ENCODE measurements around the gene ROCK2.

ROCK2 gene

DNA sequence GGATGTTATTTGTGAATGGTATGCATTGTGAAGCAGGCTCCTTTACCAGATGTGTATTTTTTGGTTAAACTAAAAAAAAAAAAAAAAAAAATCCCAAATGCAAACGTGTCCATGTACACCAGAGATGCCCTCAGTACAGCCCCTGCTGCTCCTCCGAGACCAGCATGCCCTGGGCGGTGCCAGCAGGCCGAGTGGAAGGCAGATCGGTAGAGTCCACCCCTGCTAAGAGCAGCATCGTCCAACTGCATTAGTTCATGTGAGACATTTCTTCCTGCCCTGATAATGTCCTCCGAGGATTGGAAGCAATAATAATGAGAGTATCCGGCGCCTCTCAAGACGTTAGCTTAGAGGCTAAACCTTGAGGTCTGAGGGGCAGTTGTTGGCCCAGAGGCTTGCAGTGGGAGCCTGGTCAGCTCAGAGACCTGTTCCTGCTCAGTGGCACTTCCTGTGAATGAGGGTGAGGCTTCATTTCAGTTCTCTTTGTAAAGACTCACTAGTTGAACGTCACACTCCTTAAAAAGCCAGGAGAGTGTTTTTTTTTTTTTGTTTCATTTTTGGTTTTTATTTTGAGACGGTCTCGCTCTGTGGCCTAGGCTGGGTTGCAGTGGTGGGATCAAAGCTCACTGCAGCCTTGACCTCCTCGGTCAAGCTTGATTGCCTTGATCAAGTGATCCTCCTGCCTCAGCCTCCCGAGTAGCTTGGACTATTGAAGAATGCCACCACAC lies 183.5 kb downstream of the ROCK2 start:
- TF ChIP-seq HDGF (IDR thresholded peaks at IDR 0.05; ENCODE audit: borderline replicate concordance), result no peak
- no peak for TF ChIP-seq TARDBP (IDR thresholded peaks at IDR 0.05)
- TF ChIP-seq L3MBTL2 (conservative IDR thresholded peaks at IDR 0.05), result no peak
- no peak for TF ChIP-seq FOXK2 (IDR thresholded peaks at IDR 0.05)
- no peak for TF ChIP-seq FOXA1 (IDR thresholded peaks at IDR 0.05)
- TF ChIP-seq ELF4 (IDR thresholded peaks at IDR 0.05), result no peak
- CTCF ChIA-PET, result interaction anchor here (1.5 kb wide), 1 partner anchor 250 kb away, joined by 5 read pairs; no protein-coding TSS in a partner anchor
- DNase-seq (ENCODE audit: extremely low spot score), result no peak
- POLR2A ChIA-PET, result no interaction called here

DNA sequence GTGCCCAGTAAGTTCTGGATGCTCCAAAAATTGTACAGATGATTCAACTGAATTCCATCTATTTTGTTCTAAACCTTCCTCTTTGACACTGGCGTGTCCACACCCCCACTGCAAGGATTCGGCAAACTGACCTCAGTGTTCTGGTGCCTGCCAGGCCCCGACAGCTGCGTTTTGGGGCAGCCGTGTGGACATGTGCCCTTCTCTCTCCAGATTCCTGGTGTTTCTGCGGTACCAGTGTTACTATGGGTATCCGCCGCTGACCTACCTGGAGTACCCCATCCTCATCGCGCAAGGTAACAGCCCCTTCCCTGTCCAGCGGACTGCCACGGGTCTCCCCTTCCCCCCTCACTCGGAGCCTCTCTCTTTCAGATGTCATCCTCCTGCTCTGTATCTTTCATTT lies 184.2 kb downstream of the ROCK2 start:
- POLR2A ChIA-PET, result no interaction called here
- TF ChIP-seq FOXA1 (IDR thresholded peaks at IDR 0.05) (no peak), NFRKB (IDR thresholded peaks at IDR 0.05) (no peak), SP1 (IDR thresholded peaks at IDR 0.05) (no peak), FOXM1 (IDR thresholded peaks at IDR 0.05; ENCODE audit: borderline replicate concordance) (no peak), SUZ12 (IDR thresholded peaks at IDR 0.05) (no peak)
- CTCF ChIA-PET, result interaction anchor here (0.6 kb wide), 1 partner anchor 1697 kb away, joined by 3 read pairs; no protein-coding TSS in a partner anchor
- no peak for DNase-seq (ENCODE audit: extremely low spot score)

DNA sequence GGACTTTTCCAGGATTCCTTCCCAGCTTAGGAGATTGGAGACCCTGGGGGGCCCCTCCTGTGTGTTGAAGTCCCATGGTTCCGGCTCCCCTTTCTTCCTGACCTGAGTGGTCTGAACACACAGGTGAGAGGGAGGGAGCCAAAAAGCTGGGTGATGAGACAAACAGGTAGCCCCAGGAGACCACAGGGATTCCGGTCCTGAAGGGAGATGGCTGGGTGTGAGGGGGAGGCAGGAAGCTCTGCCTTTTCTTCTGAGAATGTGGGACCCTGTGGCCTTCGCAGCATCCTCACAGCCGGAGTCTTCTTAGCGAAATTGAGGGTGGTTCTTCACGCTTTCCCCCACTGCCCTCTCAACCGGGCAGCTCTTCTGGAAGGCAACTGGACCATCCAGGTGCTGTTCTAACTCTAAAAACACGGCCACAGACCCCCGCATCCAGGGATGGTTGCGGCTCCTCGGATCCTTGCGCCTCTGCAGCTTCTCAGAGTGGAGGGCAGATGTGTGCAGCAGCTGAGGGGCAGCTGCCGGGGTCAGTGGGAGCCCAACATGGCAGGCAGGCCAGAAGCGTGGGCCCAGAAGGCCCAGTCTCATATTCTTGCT lies 184.8 kb downstream of the ROCK2 start:
- DNase-seq (ENCODE audit: extremely low spot score), result no peak
- CTCF ChIA-PET, result interaction anchor here (0.6 kb wide), 1 partner anchor 1697 kb away, joined by 3 read pairs; no protein-coding TSS in a partner anchor
- no peak for TF ChIP-seq HDGF (IDR thresholded peaks at IDR 0.05; ENCODE audit: borderline replicate concordance)
- TF ChIP-seq ZNF384 (IDR thresholded peaks at IDR 0.05), result no peak
- no peak for TF ChIP-seq SP1 (IDR thresholded peaks at IDR 0.05)
- no peak for TF ChIP-seq NFRKB (IDR thresholded peaks at IDR 0.05)
- no peak for TF ChIP-seq SUZ12 (IDR thresholded peaks at IDR 0.05)
- no peak for TF ChIP-seq FOXA1 (IDR thresholded peaks at IDR 0.05)
- POLR2A ChIA-PET, result no interaction called here

GRCh38 chr2:11158916-11159573 lies 185.4 kb downstream of the ROCK2 start:
- no peak for TF ChIP-seq FOXK2 (IDR thresholded peaks at IDR 0.05)
- TF ChIP-seq ELF4 (IDR thresholded peaks at IDR 0.05), result no peak
- TF ChIP-seq FOXM1 (IDR thresholded peaks at IDR 0.05; ENCODE audit: borderline replicate concordance), result no peak
- no peak for TF ChIP-seq SUZ12 (IDR thresholded peaks at IDR 0.05)
- CTCF ChIA-PET, result no interaction called here
- DNase-seq (ENCODE audit: extremely low spot score), result no peak
- POLR2A ChIA-PET, result no interaction called here

- ChIA-PET CTCF (no interaction called here), POLR2A (no interaction called here)
- no peak for DNase-seq (ENCODE audit: extremely low spot score)
- TF ChIP-seq SP1 (IDR thresholded peaks at IDR 0.05), result no peak
Observed at GRCh38 chr2:11157731-11158130, 186.7 kb downstream of the ROCK2 start.

DNA sequence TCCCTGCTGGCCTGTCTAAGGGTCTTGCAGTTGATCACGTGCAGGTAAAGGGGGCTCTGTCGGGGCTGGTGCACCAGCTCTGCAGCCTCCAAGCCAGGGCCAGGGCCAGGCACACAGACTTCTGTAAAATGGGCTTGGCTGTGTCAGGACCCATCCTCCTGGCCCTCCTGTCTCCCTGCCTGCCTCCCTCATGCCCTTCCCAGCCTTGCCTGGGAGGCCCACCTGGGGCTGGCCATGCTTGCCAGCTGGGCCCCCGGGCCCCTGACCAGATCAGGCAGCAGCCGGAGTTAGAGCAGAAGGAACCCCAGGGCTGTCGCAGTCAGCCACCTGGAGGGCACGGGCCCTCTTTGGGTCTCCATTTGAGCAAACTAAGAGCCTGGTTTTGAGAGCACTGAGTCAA lies 187.1 kb downstream of the ROCK2 start:
- TF ChIP-seq L3MBTL2 (conservative IDR thresholded peaks at IDR 0.05), result no peak
- TF ChIP-seq BHLHE40 (IDR thresholded peaks at IDR 0.05; ENCODE audit: borderline replicate concordance), result no peak
- TF ChIP-seq SP1 (IDR thresholded peaks at IDR 0.05), result no peak
- no peak for TF ChIP-seq FOXK2 (IDR thresholded peaks at IDR 0.05)
- TF ChIP-seq PKNOX1 (IDR thresholded peaks at IDR 0.05), result no peak
- TF ChIP-seq NFRKB (IDR thresholded peaks at IDR 0.05), result no peak
- TF ChIP-seq ZNF384 (IDR thresholded peaks at IDR 0.05), result no peak
- TF ChIP-seq TARDBP (IDR thresholded peaks at IDR 0.05), result no peak
- no peak for TF ChIP-seq CTBP1 (IDR thresholded peaks at IDR 0.05; ENCODE audit: borderline replicate concordance)
- TF ChIP-seq SUZ12 (IDR thresholded peaks at IDR 0.05), result no peak
- no peak for TF ChIP-seq HDGF (IDR thresholded peaks at IDR 0.05; ENCODE audit: borderline replicate concordance)
- no peak for TF ChIP-seq FOXM1 (IDR thresholded peaks at IDR 0.05; ENCODE audit: borderline replicate concordance)
- TF ChIP-seq ARNT (IDR thresholded peaks at IDR 0.05), result no peak
- no peak for TF ChIP-seq LEF1 (IDR thresholded peaks at IDR 0.05; ENCODE audit: borderline replicate concordance)
- TF ChIP-seq ELF4 (IDR thresholded peaks at IDR 0.05), result no peak
- TF ChIP-seq FOXA1 (IDR thresholded peaks at IDR 0.05), result no peak
- DNase-seq (ENCODE audit: extremely low spot score), result no peak
- ChIA-PET POLR2A (no interaction called here), CTCF (interaction anchor here (0.5 kb wide), 1 partner anchor 281 kb away, joined by 3 read pairs; no protein-coding TSS in a partner anchor)

DNA sequence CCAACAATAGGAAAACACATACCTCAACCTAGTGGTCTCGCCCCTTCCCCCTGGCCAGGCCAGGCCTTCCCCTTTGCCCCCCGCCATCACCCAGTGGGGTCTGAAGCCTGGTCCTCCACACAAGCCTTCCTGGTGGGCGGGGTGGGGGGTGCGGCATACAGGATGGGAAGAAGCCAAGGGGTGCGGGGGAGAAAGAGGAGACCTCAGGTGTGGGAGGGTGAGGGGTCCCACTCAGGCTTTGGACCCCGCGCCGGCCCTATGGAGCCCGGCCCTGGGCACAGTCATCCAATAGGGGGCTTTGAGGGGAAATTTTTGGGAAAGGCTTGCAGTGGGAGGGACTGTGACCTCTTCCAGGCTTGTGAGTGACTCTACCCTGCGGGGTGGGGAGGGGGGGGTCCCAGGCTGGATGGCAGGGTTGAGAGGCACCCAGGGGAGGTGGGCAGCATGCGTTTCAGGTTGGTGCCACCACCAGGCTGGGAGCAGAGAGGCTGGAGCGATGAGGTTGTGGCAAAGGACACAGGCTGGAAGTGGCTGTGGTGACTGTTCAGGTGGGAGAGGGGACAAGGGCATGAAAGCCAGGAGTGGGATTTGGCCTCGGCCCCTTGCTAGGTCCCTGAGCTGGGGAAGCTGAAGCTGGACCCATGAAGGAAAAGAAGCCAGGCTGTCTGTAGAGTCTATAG lies 187.9 kb downstream of the ROCK2 start:
- POLR2A ChIA-PET, result no interaction called here

More for the DNA sequence above, 187.9 kb downstream of the ROCK2 start:
- CTCF ChIA-PET, result no interaction called here
- no peak for DNase-seq (ENCODE audit: extremely low spot score)
- no peak for TF ChIP-seq FOXA1 (IDR thresholded peaks at IDR 0.05)
- TF ChIP-seq FOXM1 (IDR thresholded peaks at IDR 0.05; ENCODE audit: borderline replicate concordance), result no peak
- no peak for TF ChIP-seq ELF4 (IDR thresholded peaks at IDR 0.05)
- TF ChIP-seq HDGF (IDR thresholded peaks at IDR 0.05; ENCODE audit: borderline replicate concordance), result no peak
- TF ChIP-seq NFRKB (IDR thresholded peaks at IDR 0.05), result no peak
- no peak for TF ChIP-seq FOXK2 (IDR thresholded peaks at IDR 0.05)
- TF ChIP-seq ZNF384 (IDR thresholded peaks at IDR 0.05), result no peak
- no peak for TF ChIP-seq TARDBP (IDR thresholded peaks at IDR 0.05)
- TF ChIP-seq BHLHE40 (IDR thresholded peaks at IDR 0.05; ENCODE audit: borderline replicate concordance), result no peak
- no peak for TF ChIP-seq PKNOX1 (IDR thresholded peaks at IDR 0.05)
- no peak for TF ChIP-seq LEF1 (IDR thresholded peaks at IDR 0.05; ENCODE audit: borderline replicate concordance)
- no peak for TF ChIP-seq CTBP1 (IDR thresholded peaks at IDR 0.05; ENCODE audit: borderline replicate concordance)

All from HEK293T (cell line).